GM21737 (cell line): ENCODE measurements around the gene IQCF2.
"Not testable (repeated sequence)": the region's sequence is repeated elsewhere in the genome, so short reads cannot be mapped to it uniquely, and the experiment has no call there.

Experiments used
- ATAC-seq: cut with Tn5 transposase; IDR thresholded peaks from one replicate; pipeline ENCODE4 v1.9.1; 2021; ENCODE audit warnings: mild to moderate bottlenecking, moderate library complexity; ENCODE audit not compliant: unreplicated experiment

IQCF2 gene

GRCh38 chr3:51860703-51861665 lies at the start of gene IQCF2:
Gene IQCF2 (plus strand): TSS chr3:51861615. CDS start chr3:51861667, 52 bp downstream.
- no peak for ATAC-seq

- ATAC-seq = no peak
These were observed 47.9 kb upstream of the IQCF2 start for GRCh38 chr3:51813539-51813938.

GRCh38 chr3:51814034-51814433 lies 47.4 kb upstream of the IQCF2 start:
- ATAC-seq = no peak

- no peak for ATAC-seq
These were observed 45.8 kb upstream of the IQCF2 start for GRCh38 chr3:51815614-51816013.

- ATAC-seq = no peak
These were observed 44.7 kb upstream of the IQCF2 start for GRCh38 chr3:51816723-51817122.

- ATAC-seq = no peak
These were observed 44.0 kb upstream of the IQCF2 start for GRCh38 chr3:51817375-51817774.

- no peak for ATAC-seq
These were observed 42.3 kb upstream of the IQCF2 start for GRCh38 chr3:51819151-51819550.

- no peak for ATAC-seq
These were observed 41.6 kb upstream of the IQCF2 start for GRCh38 chr3:51819709-51820406.

GRCh38 chr3:51828297-51828696 lies 33.1 kb upstream of the IQCF2 start:
- ATAC-seq = no peak

GRCh38 chr3:51830345-51830744 lies 31.1 kb upstream of the IQCF2 start:
- no peak for ATAC-seq

- no peak for ATAC-seq
These were observed 30.5 kb upstream of the IQCF2 start for GRCh38 chr3:51830836-51831385.

- ATAC-seq = no peak
These were observed 24.8 kb upstream of the IQCF2 start for GRCh38 chr3:51836606-51837005.

- no peak for ATAC-seq
These were observed 16.3 kb upstream of the IQCF2 start for GRCh38 chr3:51845129-51845528.

- not testable (repeated sequence) for ATAC-seq
These were observed 6.0 kb upstream of the IQCF2 start for GRCh38 chr3:51855411-51855810.

- ATAC-seq = no peak
These were observed 1.5 kb downstream of the IQCF2 start for GRCh38 chr3:51862886-51863285.

GRCh38 chr3:51868896-51869295 lies 7.5 kb downstream of the IQCF2 start:
- ATAC-seq = not testable (repeated sequence)

- no peak for ATAC-seq
These were observed 7.9 kb downstream of the IQCF2 start for GRCh38 chr3:51869304-51869703.

GRCh38 chr3:51873253-51873766 lies 11.9 kb downstream of the IQCF2 start:
- no peak for ATAC-seq

GRCh38 chr3:51873876-51874275 lies 12.5 kb downstream of the IQCF2 start:
- no peak for ATAC-seq

GRCh38 chr3:51874411-51874810 lies 13.0 kb downstream of the IQCF2 start:
- ATAC-seq = no peak

- ATAC-seq = no peak
These were observed 13.5 kb downstream of the IQCF2 start for GRCh38 chr3:51874889-51875288.
